ES-I3 (cell line): ENCODE data around the gene LRRC28.

Experiments
- H3K36me3 ChIP-seq: 2 replicates; pipeline ENCODE4 v1.6.1; 2013; ENCODE audit warnings: mild to moderate bottlenecking, low read length, control low read depth, moderate library complexity; ENCODE audit not compliant: insufficient read depth
- H3K4me1 ChIP-seq: 2 replicates; pipeline ENCODE4 v1.6.1; 2013; ENCODE audit warnings: mild to moderate bottlenecking, control low read depth, low read length; ENCODE audit not compliant: insufficient read depth
- H3K9ac ChIP-seq: 2 replicates; pipeline ENCODE4 v1.6.1; 2013; ENCODE audit warnings: low read depth, mild to moderate bottlenecking, low read length, moderate library complexity
- H3K9me3 ChIP-seq: 2 replicates; pipeline ENCODE4 v1.6.1; 2013; ENCODE audit warnings: mild to moderate bottlenecking, low read length, moderate library complexity; ENCODE audit not compliant: control insufficient read depth, insufficient read depth

Gene LRRC28

DNA sequence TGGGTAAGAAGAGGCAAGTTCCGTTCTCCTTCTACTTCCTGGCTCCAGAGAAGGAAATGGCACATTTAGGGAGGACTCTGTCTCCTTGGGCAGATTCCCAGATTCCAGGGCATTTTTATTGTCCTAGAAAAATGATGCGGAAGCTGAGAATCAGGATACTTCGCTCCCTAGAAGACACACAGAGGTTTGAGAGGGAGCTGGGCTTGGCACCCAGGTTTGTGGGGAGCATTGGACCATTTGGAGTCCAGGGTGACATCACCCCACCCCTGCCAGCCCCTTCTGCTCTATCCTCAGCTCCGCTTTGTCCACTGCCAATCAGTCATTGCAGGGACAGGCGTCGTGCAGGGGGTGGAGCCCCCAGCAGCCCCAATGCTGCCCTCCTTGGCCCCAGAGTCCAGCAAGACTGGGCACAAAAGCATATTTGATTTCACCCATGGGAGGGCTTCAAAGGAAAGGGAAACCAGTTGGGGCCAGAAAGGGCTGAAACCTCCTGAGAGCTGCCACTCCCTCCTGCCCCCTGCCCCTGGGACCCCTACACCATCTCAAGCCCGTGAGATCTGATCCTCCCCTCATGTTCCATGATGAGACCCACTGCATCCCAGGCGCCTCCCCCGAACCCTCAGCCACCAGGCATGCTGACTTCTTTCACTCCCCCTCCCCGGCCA lies 184.7 kb downstream of the LRRC28 start:
- no peak overlapping the region for H3K9ac ChIP-seq
- no peaks in the 10 kb centered on the region for H3K9me3 ChIP-seq

DNA sequence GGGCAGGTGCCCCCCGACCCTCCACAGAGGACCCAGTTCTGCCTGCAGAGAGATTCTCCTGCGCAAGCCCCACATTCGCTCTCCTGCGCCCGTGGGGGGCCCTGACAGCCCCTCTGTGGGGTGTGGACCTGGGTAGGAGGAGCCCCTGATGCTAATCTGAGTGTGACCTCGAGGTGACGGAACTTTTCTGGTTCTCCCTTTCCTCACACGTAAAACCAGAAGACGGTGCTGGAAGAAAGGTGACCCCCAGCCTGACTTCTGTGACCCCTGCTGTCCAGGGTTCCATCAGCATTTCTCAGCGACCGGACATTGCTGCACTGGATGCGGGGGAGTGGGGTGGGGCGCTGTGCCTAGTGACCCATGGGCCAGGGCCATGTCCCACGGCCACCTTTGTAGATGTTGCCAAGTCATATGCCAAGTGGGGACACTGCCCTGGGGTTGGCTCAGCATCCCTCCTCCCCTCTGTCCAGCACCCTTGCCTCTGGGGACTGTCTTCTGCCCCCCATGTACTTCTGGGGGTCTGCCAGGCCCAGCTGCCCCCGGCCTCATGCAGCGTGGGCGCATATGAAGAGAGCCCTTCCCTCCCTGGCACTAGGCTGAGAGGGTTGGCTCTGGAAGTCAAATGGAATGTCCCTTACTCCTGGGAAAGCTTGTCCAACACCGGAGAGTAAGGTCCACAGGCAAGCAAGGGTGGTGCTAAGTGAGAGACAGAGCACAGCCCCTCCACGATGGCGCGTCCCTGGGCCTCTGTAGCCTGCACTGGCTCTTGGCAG lies 185.4 kb downstream of the LRRC28 start:
- peaks cover 11% of the 10 kb centered on the region; the same call in 1 of the 2 replicates for H3K4me1 ChIP-seq
- H3K9me3 ChIP-seq = no peaks in the 10 kb centered on the region
- H3K9ac ChIP-seq = no peak overlapping the region
- H3K36me3 ChIP-seq = no peaks in the 10 kb centered on the region

More for the DNA sequence above, 184.7 kb downstream of the LRRC28 start:
- peaks cover 10% of the 10 kb centered on the region; the same call in 1 of the 2 replicates for H3K4me1 ChIP-seq
- H3K36me3 ChIP-seq = no peaks in the 10 kb centered on the region

DNA sequence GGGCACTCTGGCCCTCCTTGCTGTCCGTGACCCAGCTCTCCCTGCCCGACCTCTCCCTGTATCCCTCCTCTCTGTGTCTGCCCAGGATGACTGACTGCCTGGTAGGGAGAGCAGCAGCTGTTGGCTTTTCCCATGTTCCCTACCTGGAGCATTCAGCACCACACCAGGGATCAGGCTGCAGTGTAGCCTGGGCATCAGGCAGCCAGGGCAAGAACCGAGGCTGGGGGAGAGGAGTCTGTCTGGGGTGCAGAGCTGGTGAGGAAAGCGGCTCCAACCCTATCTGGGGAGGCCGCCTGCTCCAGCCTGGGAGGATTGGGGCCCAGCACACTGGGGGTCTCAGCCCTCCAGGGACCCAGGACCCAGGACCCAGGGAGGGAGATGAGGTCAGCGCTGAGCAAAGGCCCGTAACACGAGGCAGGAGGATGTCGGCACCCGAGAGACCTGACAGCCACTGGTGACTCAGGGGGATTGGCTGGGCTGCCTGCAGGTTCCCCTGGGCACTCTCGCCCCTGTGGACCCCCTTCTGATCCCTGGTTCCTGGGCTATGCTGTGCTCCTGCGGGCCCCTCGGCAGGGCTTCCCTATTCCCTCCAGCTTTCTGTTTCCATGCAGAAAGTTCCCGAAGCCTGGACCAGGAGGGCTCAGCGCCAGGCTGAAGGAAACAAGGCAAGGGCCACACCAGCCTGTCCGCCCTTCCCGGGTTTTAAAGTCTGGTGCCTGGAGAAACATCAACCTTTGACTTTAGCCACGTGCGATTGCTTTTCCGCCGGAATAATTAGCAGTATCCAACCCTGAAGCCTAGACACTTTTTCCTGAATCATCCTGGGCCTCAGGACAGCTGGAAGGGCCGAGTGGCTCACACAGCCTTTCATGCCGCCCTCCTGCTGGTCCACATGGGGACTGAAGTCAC lies 186.3 kb downstream of the LRRC28 start:
- Histone ChIP-seq H3K9me3 (no peaks in the 10 kb centered on the region), H3K9ac (no peak overlapping the region), H3K4me1 (peaks cover 18% of the 10 kb centered on the region; the same call in 1 of the 2 replicates), H3K36me3 (no peaks in the 10 kb centered on the region)

DNA sequence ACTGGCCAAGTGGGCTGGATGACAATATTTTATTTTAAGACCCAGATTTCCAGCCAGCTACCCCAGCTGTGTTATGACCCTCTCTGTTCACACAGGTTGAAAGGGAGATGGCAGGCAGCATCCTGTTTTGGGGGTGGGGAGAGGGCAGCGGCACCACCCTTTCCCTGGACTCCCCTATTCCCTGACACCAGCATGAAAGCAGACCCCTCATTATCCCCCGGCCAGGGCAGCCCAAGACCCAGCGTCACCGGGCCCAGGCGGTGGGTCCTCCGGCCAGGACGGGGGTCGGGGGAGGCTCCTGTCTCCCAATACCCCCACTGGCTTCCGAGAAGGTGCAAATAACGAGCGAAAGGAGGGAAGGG lies 186.9 kb downstream of the LRRC28 start:
- Histone ChIP-seq H3K4me1 (peaks cover 18% of the 10 kb centered on the region; the same call in 1 of the 2 replicates), H3K36me3 (no peaks in the 10 kb centered on the region), H3K9me3 (no peaks in the 10 kb centered on the region), H3K9ac (no peak overlapping the region)

DNA sequence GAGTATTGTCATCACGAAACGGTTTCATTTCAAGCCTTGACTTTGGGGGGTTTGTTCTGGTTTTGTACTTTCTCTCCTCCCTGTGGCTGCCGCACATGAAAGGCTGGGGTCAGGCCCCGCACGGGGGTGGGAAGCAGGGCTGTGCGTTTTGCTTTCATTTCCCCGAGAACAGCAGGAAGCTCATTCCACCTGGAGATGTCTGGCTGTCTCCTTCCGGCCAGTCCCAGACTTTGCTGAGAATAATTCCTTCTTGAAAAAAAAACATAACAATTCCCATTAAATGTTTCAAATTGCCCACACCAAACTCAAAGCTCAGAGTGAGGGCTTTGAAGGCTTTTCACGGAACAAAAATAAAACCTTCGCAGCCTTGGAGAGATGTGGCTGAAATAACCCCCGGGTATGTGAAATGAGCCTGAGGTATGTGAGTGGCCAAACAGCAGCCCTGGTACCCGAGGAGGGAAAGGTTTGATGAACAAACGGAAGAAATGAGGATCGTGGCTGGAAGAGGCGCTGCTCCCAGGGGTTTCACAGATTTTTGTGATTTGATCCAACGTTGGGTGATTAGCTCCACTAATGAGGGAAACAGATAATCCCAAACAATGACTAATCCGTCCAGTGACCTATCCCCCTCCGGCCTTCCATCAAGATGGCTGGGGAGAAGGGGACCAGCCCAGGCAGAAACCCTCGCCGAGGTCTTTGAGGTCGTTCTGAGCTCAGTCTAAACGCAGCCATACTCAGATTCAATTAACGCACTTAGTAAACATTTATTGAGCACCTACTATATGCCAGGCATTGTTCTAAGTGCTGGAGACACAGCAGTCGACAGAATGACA lies 187.6 kb downstream of the LRRC28 start:
- Histone ChIP-seq H3K9me3 (no peaks in the 10 kb centered on the region), H3K36me3 (no peaks in the 10 kb centered on the region), H3K4me1 (peaks cover 12% of the 10 kb centered on the region; the same call in 1 of the 2 replicates), H3K9ac (no peak overlapping the region)

DNA sequence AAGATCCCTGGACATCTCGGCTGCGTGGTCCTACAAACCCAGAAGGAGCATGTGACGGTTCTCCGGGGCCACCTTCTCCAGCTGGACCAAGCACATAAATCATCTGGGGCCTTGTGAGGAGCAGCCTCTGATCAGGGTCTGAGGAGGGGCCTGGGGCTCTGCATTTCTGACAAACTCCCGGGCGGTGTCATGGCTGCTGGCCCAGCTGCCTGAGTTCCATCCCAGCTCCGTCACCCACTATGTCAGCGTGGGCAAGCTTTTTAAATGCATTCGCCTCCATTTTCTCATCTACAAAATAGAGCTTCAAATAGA lies 188.2 kb downstream of the LRRC28 start:
- H3K9me3 ChIP-seq = no peaks in the 10 kb centered on the region
- peaks cover 12% of the 10 kb centered on the region; the same call in 1 of the 2 replicates for H3K4me1 ChIP-seq
- no peak overlapping the region for H3K9ac ChIP-seq
- H3K36me3 ChIP-seq = no peaks in the 10 kb centered on the region

DNA sequence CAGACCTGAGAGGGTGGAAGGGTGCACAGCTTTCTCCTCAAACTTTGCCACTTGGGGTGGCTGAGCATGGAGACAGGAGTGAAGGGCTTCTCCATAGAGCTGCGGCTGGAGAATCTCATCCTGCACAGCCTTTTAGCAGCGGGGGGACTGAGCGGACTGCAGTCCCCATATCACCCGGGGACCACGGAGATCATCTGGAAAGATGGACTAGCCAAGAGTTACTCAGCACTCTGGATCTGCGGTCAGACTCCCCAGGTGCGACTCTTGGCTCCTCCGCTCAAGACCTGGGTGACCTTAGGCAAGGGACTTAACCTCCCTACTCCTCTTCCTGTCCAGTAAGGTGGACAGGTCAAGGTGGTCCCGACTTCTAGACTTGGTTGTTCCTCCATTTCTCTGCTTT lies 188.7 kb downstream of the LRRC28 start:
- Histone ChIP-seq H3K36me3 (no peaks in the 10 kb centered on the region), H3K9me3 (no peaks in the 10 kb centered on the region), H3K4me1 (peaks cover 12% of the 10 kb centered on the region; the same call in 1 of the 2 replicates), H3K9ac (no peak overlapping the region)
